GM19238 (cell line): ENCODE measurements around the gene ITGAE.
A peak's percentile ranks its signal among the peaks of the same experiment; 100 is the strongest.
"Not testable (repeated sequence)": the region's sequence is repeated elsewhere in the genome, so short reads cannot be mapped to it uniquely, and the experiment has no call there.

Source experiments
- DNase-seq: peaks from one replicate; pipeline ENCODE4 v3.0.0; 2011; ENCODE audit warnings: low spot score; ENCODE audit not compliant: insufficient read length

Gene ITGAE, protein sequence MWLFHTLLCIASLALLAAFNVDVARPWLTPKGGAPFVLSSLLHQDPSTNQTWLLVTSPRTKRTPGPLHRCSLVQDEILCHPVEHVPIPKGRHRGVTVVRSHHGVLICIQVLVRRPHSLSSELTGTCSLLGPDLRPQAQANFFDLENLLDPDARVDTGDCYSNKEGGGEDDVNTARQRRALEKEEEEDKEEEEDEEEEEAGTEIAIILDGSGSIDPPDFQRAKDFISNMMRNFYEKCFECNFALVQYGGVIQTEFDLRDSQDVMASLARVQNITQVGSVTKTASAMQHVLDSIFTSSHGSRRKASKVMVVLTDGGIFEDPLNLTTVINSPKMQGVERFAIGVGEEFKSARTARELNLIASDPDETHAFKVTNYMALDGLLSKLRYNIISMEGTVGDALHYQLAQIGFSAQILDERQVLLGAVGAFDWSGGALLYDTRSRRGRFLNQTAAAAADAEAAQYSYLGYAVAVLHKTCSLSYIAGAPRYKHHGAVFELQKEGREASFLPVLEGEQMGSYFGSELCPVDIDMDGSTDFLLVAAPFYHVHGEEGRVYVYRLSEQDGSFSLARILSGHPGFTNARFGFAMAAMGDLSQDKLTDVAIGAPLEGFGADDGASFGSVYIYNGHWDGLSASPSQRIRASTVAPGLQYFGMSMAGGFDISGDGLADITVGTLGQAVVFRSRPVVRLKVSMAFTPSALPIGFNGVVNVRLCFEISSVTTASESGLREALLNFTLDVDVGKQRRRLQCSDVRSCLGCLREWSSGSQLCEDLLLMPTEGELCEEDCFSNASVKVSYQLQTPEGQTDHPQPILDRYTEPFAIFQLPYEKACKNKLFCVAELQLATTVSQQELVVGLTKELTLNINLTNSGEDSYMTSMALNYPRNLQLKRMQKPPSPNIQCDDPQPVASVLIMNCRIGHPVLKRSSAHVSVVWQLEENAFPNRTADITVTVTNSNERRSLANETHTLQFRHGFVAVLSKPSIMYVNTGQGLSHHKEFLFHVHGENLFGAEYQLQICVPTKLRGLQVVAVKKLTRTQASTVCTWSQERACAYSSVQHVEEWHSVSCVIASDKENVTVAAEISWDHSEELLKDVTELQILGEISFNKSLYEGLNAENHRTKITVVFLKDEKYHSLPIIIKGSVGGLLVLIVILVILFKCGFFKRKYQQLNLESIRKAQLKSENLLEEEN

DNA sequence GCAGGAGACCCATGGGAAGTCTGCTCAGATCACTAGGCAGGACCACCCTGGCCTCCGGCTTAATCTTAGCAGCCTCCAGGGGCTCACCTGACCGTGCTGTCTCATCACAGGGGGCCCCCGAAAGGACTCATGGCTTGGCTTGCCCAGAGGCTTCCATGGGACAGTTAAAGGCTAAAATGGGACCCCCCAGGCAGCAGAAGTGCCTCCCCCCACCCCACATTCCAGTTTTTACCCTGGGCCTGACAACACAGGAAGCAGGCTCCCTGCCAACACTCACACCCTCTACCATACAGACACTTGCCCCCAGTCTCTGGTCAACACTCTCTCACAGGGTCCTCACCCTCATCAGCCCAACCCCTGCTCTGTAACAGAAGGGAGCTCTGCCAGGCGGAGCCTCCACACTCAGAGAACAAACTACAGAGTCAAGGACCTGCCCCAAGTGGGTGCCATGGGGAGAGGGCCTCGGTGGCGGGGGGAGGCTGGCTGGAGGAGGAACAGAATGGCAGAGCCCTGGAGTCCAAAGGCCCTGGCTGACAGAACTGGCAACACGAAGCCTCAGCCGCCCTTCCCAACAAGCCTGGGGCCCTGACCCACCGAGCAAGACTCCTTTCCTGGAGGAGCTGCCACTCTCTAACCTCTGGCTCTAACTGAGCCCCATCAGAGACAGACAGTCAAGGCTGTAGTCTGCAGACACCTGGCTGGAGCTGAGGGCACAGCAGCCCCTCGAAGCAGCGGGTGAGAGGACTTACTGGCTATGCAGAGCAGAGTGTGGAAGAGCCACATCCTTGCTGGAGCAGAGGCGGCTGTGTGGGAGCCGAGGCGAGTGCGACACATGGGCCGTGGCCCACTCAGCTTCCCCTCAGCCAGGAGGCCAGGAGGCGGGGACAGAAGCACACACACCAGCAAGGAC lies at the start of gene ITGAE:
Gene ITGAE, minus strand, starts transcription at position 827 of the 910 bp plus-strand sequence. Its CDS starts 44 bp downstream, at position 783.
- DNase-seq: no peak

DNA sequence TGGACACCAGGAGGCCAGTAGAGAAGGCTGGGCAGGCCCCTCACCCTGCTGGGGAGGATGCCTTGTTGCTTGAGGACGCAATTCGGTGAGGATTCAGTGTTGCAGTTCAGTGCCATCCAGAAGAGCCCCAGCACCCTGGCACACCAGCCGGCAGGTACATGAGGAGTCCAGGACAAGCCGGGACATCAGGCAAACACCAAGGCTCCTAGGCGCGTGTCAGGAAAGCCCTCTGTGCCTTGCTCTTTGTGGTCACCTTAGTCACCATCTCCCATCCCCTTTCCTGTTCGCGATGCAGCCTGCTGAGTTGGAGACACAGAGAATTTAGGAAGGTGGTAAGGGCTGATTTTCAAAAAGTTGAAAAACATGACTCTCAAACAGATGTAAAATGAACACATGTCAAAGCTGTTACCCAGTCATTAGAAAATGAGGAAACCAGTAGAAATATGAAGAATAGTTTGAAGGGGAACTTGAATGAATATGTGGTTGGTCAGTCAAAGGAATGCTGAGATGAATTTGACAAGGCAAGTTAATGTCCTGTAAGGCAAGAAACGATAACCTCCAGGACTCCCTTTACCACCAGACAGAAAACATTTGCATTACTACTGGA lies 47.3 kb upstream of the ITGAE start:
- no peak for DNase-seq

DNA sequence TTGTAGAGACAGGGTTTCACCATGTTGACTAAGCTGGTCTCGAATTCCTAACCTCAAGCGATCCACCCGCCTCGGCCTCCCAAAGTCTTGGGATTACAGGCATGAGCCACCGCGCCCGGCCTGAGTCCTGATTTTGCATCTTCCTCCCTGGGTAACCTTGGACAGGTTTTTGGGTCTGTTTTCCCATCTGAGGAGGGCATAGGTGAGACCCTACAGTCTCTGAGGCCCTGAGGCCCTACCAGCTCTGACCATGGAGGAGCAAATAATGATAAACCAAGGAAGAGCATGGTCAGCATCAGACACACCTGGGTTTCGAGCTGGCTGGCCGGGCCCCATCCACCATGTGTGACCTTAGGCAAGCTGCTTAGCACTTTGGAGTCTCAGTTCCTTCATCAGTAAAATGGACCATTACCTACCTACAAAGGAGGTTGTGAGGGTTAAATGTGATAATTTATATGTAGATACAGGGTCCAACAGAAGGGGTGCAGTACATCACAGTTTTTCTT lies 46.2 kb upstream of the ITGAE start:
- DNase-seq: no peak

DNA sequence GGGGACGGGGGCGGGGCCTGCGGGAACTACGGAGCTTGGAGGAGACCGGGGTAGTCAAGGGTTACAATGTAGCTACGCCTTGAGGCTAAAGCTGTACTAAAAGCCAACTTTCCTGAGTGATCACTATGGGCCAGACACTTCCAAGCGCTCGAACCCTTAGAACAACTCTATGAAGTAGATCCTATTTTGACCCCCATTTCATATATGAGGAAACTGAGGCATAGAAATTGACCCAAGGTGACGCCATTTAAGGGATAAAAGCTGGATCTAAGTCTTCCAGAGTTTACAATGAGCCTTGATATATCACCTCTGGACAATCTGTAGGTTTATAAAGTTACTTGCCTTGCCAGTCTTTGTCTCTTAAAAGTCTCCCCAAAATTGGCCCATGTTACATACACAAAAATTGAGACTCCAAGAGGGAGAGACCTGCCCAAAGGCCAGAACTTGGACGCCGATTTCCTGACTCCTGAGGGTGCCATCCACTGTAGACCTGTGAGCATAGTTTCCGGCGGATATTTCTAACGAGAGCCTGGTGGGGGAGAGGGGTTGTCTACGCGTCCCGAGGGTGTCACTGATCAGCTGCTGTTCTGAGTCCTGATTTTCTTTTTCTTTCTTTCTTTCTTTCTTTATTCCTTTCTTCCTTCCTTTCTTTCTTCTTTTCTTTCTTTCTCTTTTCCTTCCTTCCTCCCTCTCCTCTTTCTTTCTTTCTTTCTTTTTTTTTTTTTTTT lies 45.6 kb upstream of the ITGAE start:
- DNase-seq: no peak

DNA sequence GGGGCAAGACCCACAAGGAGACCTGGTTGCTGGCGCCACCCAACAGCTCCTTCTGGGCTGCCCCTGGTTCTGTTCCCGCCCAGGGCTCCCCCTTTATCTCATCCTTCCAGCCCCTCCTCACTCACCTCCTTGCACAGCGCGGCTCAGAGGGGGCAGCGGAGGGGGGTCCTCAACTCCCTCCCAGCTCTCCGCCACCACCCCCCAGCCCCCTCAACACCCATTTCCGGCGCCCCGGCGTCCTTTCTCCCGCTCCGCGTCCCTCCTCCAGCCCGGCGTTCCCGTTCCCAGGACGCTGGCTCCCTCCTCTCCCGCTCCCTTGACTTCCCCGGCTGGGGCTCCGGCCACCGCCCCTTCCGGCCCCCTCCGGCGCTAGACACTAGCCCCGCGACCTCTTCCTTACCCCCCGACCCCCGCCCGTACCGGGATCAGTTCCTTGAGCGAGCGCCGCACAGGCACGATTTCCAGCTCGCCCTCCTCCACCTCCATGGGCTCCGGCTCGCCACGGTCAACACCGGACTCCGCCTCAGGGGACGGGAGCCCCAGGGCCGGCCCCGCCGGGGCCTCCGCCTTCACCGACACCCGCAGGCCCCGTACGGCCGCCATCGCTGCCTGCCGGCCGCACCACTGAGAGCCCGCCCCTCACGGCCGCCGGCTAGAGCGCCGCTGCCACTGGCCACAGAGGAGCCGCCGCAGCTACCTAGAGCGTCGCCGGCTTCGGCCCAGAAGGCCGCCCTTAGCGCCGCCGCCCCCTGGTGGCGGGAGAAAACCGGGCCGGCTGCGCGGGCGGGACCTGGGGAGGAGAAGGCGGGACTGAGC lies 44.8 kb upstream of the ITGAE start, which contains the start of gene NCBP3:
Gene NCBP3, minus strand, starts transcription at position 626 of the 816 bp plus-strand sequence. Its CDS starts 23 bp downstream, at position 603.
- peak; percentile 98 for DNase-seq

DNA sequence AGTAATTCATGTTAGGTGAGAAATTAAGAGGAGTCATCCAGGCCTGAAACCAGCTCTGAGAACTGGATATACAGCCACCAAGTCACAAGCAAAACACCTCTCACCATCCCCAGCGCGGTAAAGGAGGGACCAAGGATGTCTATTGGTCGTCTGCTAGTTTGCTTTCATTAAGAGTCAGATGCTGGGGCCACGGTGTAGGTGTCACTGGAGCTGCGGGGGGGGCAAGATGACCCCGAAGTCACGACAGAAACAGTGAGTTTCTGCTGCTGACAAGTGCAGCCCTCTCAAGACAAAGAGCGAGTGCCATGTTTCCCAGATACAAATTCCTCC lies 44.3 kb upstream of the ITGAE start:
- DNase-seq: no peak

DNA sequence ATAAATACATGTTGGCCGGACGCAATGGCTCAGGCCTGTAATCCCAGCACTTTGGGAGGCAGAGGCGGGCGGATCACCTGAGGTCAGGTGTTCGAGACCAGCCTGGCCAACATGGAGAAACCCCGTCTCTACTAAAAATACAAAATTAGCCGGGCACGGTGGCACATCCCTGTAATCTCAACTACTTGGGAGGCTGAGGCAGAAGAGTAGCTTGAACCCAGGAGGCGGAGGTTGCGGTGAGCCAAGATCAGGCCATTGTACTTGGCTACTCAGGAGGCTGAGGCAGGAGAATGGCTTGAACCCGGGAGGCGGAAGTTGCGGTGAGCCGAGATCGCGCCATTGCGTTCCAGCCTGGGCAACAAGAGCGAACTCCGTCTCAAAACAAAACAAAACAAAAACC lies 43.6 kb upstream of the ITGAE start:
- not testable (repeated sequence) for DNase-seq

DNA sequence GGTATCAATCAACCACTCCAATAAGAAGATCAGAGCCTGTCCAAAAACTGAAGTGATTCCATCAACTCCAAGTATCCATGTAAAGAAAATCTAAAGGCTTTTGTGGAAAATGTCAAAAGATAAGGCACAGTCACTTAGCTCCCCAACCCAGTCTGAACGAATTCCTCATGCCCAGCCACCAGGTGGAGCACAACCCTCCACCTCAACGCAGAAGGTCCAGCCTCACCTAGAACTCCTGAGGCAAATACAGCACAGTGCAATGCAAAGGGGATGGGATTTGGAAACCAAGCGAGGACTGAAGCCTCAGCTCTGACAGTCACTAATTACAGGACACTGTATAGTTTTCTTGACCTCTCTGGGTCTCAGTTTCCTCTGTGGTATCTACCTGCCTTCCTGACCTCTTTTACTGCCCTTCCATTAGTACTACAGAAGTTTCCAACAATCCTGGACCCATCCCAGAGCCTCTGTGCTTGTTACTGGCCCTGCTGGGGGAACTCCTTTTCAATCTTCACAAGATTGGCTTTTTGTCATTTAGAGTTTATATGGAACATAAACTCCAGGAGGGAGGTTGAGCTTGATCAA lies 43.0 kb upstream of the ITGAE start:
- peak; percentile 44 for DNase-seq

DNA sequence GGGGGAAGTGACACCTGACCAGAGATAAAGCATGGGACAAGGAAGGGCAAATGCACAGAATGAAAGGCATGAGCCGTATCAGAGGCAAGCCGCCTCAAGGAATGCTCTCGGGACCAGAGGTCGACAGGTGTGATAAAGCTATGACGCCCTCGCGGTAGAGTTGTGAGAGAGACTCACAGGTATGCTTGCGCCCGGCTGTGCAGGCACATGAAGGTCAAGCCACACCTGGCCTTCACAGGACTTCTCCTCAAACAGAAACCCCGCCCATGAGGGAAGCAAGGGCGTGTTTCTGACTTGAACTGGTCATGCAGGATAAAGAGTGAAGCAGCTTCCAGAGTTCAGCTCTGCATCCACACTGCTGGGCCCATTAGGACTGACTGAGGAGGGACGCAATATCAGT lies 37.2 kb upstream of the ITGAE start:
- no peak for DNase-seq

DNA sequence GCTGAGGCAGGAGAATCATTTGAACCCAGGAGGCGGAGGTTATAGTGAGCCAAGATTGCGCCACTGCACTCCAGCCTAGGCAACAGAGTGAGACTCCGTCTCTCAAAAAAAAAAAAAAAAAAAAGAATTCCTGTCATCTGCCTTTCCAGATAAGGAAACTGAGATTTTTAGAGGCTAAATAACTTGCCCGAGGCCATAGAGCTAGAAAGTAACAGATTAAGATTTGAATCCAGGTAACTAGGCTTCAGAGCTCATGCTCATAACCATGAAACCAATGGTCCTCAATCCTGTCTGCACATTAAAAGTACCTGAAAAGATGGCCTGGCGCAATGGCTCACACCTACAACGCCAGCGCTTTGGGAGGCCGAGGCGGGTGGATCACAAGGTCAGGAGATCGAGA lies 35.6 kb upstream of the ITGAE start:
- DNase-seq: no peak

DNA sequence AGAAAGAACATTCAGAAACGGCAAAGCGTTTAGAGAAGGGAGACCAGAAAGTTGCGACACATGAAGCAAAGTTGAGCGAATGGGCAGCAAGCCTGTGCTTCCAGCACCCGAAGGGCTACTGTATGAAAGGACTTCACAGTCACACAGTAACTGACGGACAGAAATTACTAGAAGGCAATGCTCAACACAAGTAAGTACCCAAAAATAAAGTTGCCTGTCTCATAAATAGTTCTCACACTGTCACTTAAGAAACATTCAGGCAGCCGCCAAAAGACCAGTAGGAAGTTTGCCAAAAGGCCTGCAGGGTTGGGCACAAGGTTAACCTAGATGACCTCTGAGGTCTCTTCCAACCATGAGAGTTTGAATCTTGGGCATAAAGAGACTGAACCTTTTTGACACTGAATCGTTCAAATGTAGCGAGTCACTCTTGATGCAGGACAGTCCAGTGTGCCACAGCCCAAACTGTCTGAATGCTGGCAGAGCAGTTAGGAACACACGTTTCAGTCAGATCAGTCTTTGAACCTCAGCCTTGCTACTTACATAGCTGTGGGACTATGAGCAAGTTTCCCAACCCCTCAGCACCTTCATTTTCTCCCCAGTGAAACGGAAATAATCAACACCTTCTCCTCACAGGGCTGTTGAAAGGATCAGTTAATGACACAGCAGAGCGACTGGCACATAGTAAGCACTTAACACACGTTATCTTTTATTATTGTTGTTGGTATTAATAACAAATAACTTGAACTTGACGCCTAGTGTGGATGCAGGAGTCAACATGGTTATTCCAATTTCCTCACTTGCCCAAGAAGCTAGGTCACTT lies 34.6 kb upstream of the ITGAE start:
- no peak for DNase-seq

DNA sequence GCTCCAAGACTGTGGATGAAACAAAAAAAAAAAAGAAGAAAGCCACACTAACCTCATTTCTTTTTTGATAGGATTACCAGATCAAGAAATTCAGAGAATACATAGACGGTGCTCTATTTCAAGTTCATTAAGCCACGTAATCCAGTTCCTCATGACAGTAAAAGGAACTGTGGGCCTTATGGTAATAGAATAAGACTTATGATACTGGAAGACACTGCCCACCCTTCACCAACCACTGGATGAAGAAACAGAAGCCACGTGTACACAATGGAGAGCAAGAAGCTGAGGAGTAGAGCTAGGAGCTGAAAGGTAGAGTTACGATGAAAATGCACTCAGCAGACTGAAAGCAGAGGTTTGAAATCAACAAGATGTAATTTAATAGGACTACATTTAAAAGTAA lies 33.8 kb upstream of the ITGAE start:
- DNase-seq: no peak

DNA sequence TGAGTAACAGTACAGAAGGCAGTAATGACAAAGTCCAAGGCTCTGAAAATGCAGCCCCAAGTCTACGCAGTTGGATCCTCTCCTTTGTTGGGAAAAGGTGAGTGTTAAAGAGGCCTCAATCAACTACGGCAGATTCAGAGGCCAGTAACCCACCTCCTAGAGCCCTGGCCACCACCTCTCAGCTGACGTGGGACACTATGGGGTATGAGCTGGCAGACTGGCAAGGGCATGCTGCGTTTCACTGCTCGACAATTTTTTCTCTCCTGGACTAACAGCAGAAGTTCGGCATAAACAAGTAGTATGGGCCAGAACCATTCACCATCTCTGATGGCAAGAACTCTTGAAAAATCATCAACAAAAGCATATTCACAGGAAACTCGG lies 27.9 kb upstream of the ITGAE start:
- DNase-seq: no peak

DNA sequence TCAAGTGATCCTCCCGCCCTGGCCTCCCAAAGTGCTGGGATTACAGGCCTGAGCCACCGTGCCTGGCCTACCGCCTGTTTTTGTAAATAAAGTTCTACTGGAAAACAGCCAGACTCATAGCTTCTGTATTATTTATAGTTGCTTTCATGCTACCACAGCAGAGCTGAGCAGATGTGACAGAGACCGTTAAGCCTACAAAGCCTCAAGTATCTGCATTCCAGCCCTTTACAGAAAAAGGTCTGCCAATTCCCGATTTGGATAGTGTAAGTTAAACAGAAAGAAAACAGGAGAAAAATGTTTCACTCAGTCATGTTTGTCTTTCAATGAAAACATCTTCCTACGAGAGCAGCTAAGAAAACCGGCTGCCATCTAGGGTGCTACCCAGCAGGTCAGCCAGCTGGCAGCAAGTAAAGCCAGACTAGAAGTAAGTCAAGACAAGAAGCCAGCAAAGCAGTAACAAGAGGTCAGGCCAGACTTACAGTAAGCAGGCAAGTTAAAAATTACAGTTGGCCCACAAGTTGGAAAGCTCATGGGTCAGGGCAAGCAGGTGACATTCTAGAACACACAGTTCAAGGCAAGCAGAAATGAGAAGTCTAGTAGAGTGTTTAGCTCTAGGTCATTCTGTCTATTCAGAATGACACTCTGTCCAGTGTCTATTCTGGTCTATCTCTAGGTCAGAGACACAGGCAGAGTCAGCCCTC lies 27.3 kb upstream of the ITGAE start:
- DNase-seq: no peak

DNA sequence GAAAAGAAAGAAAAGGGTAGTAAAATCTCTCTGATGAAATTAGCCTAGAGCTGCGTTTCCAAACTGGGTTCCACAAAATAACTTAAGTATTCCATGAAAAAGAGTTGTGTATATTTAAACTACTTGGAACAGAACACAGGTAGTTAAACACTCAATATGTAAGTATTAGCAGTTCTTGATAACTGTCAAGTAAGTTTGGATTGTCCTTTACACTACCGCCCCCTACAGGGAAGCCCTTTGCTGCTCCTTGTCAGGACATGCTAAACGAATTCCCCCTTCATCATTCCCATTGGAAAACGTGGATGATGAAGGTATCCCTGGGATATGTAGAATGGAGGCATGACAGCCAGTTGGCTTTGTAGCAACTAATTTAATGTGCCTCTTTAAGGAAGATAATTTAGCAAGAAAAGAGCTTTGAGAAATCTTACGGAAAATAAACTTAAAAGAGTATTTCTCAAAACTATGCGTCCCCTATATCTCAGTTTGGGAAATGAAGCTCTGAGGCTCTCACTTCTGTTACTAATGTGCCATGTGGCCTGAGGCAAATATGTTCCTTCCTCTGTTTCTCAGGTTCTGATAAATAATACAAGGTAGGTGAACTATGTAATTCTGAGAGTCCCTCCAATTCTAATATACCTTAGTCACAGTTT lies 26.3 kb upstream of the ITGAE start:
- no peak for DNase-seq

DNA sequence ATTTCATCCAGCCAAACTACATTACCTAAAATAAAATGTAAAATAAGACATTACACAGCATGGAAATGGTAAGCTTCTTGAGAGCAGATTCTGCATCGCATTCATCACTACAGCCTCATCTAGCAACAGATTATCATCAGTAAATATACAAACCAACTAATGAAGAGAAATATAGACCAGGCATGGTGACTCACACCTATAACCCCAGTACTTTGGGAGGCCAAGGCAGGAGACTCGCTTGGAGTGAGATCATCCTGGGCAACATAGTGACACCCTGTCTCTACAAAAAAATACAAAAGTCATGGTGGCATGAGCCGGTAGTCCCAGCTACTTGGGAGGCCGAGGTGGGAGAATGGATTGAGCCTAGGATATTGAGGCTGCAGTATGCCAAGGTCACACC lies 25.2 kb upstream of the ITGAE start:
- no peak for DNase-seq
